Skeletal muscle cell (primary cell): ENCODE data around the gene BACH2.
"Not testable (repeated sequence)": the region's sequence is repeated elsewhere in the genome, so short reads cannot be mapped to it uniquely, and the experiment has no call there.

Source experiments
- DNase-seq: peaks from one replicate; pipeline ENCODE4 v3.0.0-alpha.2; 2010; ENCODE audit warnings: low read depth
- H3K4me3 ChIP-seq: 2 replicates; pipeline ENCODE4 v1.5.1; 2011; ENCODE audit warnings: low read depth, mild to moderate bottlenecking, control low read depth, low read length, moderate library complexity

BACH2 gene

GRCh38 chr6:89921197-89921596 is 375.4 kb downstream of the BACH2 start:
- no peak for DNase-seq
- H3K4me3 ChIP-seq: no peak overlapping the region

GRCh38 chr6:89917801-89918366 is 378.8 kb downstream of the BACH2 start:
- no peak overlapping the region for H3K4me3 ChIP-seq
- DNase-seq: no peak

- no peak for DNase-seq
- no peak overlapping the region for H3K4me3 ChIP-seq
These were observed 379.4 kb downstream of the BACH2 start for GRCh38 chr6:89917216-89917615.

GRCh38 chr6:89916136-89916920 is 380.3 kb downstream of the BACH2 start:
- H3K4me3 ChIP-seq: no peak overlapping the region
- no peak for DNase-seq

GRCh38 chr6:89910902-89911240 is 385.8 kb downstream of the BACH2 start:
- no peak overlapping the region for H3K4me3 ChIP-seq
- no peak for DNase-seq

GRCh38 chr6:89910001-89910901 is 386.4 kb downstream of the BACH2 start:
- not testable (repeated sequence) for DNase-seq, H3K4me3 ChIP-seq

- H3K4me3 ChIP-seq: no peak overlapping the region
- peak; percentile 28 for DNase-seq
These were observed 401.3 kb downstream of the BACH2 start for GRCh38 chr6:89895276-89895874.

- H3K4me3 ChIP-seq: no peak within 1 kb of the TSS
- DNase-seq: no peak
These were observed 402.5 kb downstream of the BACH2 start, which contains the start of gene GJA10 for GRCh38 chr6:89894169-89894568. Gene GJA10 (plus strand): TSS chr6:89894469. CDS start chr6:89894469, 0 bp downstream.

- DNase-seq: not testable (repeated sequence)
These were observed 404.1 kb downstream of the BACH2 start for GRCh38 chr6:89892577-89892976.

GRCh38 chr6:89890845-89891528 is 405.7 kb downstream of the BACH2 start:
- H3K4me3 ChIP-seq, DNase-seq: not testable (repeated sequence)

More at GRCh38 chr6:89892577-89892976, 404.1 kb downstream of the BACH2 start:
- H3K4me3 ChIP-seq: not testable (repeated sequence)

GRCh38 chr6:89888871-89889270 is 407.8 kb downstream of the BACH2 start:
- H3K4me3 ChIP-seq: no peak overlapping the region
- DNase-seq: no peak

GRCh38 chr6:89888138-89888514 is 408.5 kb downstream of the BACH2 start:
- no peak for DNase-seq
- no peak overlapping the region for H3K4me3 ChIP-seq

GRCh38 chr6:89887452-89888137 is 409.0 kb downstream of the BACH2 start:
- no peak overlapping the region for H3K4me3 ChIP-seq
- no peak for DNase-seq

- DNase-seq: no peak
- H3K4me3 ChIP-seq: no peak overlapping the region
These were observed 410.1 kb downstream of the BACH2 start for GRCh38 chr6:89886378-89887120.
